ENCODE measurements around the gene SLC22A12.

Gene SLC22A12

GRCh38 chr11:64597671-64598101 lies 6.7 kb downstream of the SLC22A12 start:
- Histone ChIP-seq H3K36me3 (ENCODE audit: insufficient read depth, low read length) (no peaks in the 10 kb centered on the region), H3K27me3 (ENCODE audit: insufficient read depth, low read length, poor library complexity, severe bottlenecking) (no peaks in the 10 kb centered on the region), H3K4me2 (ENCODE audit: low read depth, low read length, poor library complexity, severe bottlenecking) (no peak overlapping the region), H3K9me3 (ENCODE audit: insufficient read depth, low read depth, low read length) (peaks cover 7% of the 10 kb centered on the region; the same call in 1 of the 2 replicates), H3K4me1 (ENCODE audit: insufficient read depth, low read length, poor library complexity, severe bottlenecking) (peaks cover 8% of the 10 kb centered on the region), H3K9ac (ENCODE audit: low read depth, low read length, poor library complexity, severe bottlenecking) (no peak overlapping the region), H3K9me2 (replicated peaks; ENCODE audit: low read depth, low read length) (no peaks in the 10 kb centered on the region), H2AFZ (ENCODE audit: low read length) (no peak overlapping the region), H3K4me3 (ENCODE audit: low read length, poor library complexity, severe bottlenecking) (no peak overlapping the region), H3F3A (ENCODE audit: low read depth) (no peaks in the 10 kb centered on the region), H4K20me1 (ENCODE audit: insufficient read depth, low read length, poor library complexity, severe bottlenecking) (no peaks in the 10 kb centered on the region), H3K79me2 (ENCODE audit: insufficient read depth, low read length) (no peaks in the 10 kb centered on the region)
- no peak for TF ChIP-seq CTCF (conservative IDR thresholded peaks at IDR 0.05; ENCODE audit: low read length)

- Histone ChIP-seq H3K36me3 (ENCODE audit: insufficient read depth, low read length) (no peaks in the 10 kb centered on the region), H3K27me3 (ENCODE audit: insufficient read depth, low read length, poor library complexity, severe bottlenecking) (no peaks in the 10 kb centered on the region), H3K4me3 (ENCODE audit: low read length, poor library complexity, severe bottlenecking) (no peak overlapping the region), H4K20me1 (ENCODE audit: insufficient read depth, low read length, poor library complexity, severe bottlenecking) (no peaks in the 10 kb centered on the region), H2AFZ (ENCODE audit: low read length) (no peak overlapping the region), H3K9ac (ENCODE audit: low read depth, low read length, poor library complexity, severe bottlenecking) (no peak overlapping the region), H3K79me2 (ENCODE audit: insufficient read depth, low read length) (no peaks in the 10 kb centered on the region), H3K4me2 (ENCODE audit: low read depth, low read length, poor library complexity, severe bottlenecking) (no peak overlapping the region), H3K9me3 (ENCODE audit: insufficient read depth, low read depth, low read length) (peaks cover 7% of the 10 kb centered on the region; the same call in 1 of the 2 replicates), H3K4me1 (ENCODE audit: insufficient read depth, low read length, poor library complexity, severe bottlenecking) (peaks cover 8% of the 10 kb centered on the region), H3K9me2 (replicated peaks; ENCODE audit: low read depth, low read length) (no peaks in the 10 kb centered on the region), H3F3A (ENCODE audit: low read depth) (no peaks in the 10 kb centered on the region)
- TF ChIP-seq EZH2phosphoT487 (IDR thresholded peaks at IDR 0.05; ENCODE audit: borderline replicate concordance) (no peak), CTCF (conservative IDR thresholded peaks at IDR 0.05; ENCODE audit: low read length) (no peak)
Measured at GRCh38 chr11:64598106-64598796, 7.2 kb downstream of the SLC22A12 start.

GRCh38 chr11:64598797-64599697 lies 8.0 kb downstream of the SLC22A12 start:
- H3K9me2 ChIP-seq (replicated peaks; ENCODE audit: low read depth, low read length), result no peaks in the 10 kb centered on the region
- TF ChIP-seq EZH2phosphoT487 (IDR thresholded peaks at IDR 0.05; ENCODE audit: borderline replicate concordance) (no peak), CTCF (conservative IDR thresholded peaks at IDR 0.05; ENCODE audit: low read length) (no peak)
- no peaks in the 10 kb centered on the region for H3K36me3 ChIP-seq (ENCODE audit: insufficient read depth, low read length)
- H2AFZ ChIP-seq (ENCODE audit: low read length), result no peak overlapping the region
- no peak overlapping the region for H3K9ac ChIP-seq (ENCODE audit: low read depth, low read length, poor library complexity, severe bottlenecking)
- H3K9me3 ChIP-seq (ENCODE audit: insufficient read depth, low read depth, low read length), result peaks cover 7% of the 10 kb centered on the region; the same call in 1 of the 2 replicates
- H3K4me2 ChIP-seq (ENCODE audit: low read depth, low read length, poor library complexity, severe bottlenecking), result no peak overlapping the region
- no peaks in the 10 kb centered on the region for H4K20me1 ChIP-seq (ENCODE audit: insufficient read depth, low read length, poor library complexity, severe bottlenecking)
- no peaks in the 10 kb centered on the region for H3K27me3 ChIP-seq (ENCODE audit: insufficient read depth, low read length, poor library complexity, severe bottlenecking)
- H3K79me2 ChIP-seq (ENCODE audit: insufficient read depth, low read length), result no peaks in the 10 kb centered on the region
- no peaks in the 10 kb centered on the region for H3F3A ChIP-seq (ENCODE audit: low read depth)
- no peak overlapping the region for H3K4me3 ChIP-seq (ENCODE audit: low read length, poor library complexity, severe bottlenecking)
- H3K4me1 ChIP-seq (ENCODE audit: insufficient read depth, low read length, poor library complexity, severe bottlenecking), result peaks cover 8% of the 10 kb centered on the region

Measured in Loucy (cell line).